Tibial nerve (tissue), 4 donors: ENCODE results near the gene VSIG10.

Source experiments
- CTCF ChIP-seq, 5 experiments: fragments of 200-600 bp in 3 of 5; fragments of 450-650 bp in 2 of 5; sonication (generic) in 3 of 5; IDR thresholded peaks; one replicate each; pipeline ENCODE4 v1.5.1; 2016 to 2019; ENCODE audit warnings: antibody characterized with exemption in 5 of 5, mild to moderate bottlenecking in 3 of 5, moderate library complexity in 2 of 5
- EP300 ChIP-seq, 2 donors: sonication (generic); formaldehyde crosslinking; IDR thresholded peaks; one replicate each; pipeline ENCODE4 v1.6.1; 2017; ENCODE audit warnings: antibody characterized with exemption in 2 of 2, mild to moderate bottlenecking in 1 of 2
- POLR2A ChIP-seq, 2 donors: fragments of 450-650 bp; IDR thresholded peaks; one replicate each; pipeline ENCODE4 v1.6.1; 2017; ENCODE audit warnings: antibody characterized with exemption in 2 of 2, mild to moderate bottlenecking in 2 of 2, moderate library complexity in 2 of 2

GRCh38 chr12:118022728-118023109 is 81.1 kb downstream of the VSIG10 start:
- TF ChIP-seq EP300 (IDR thresholded peaks at IDR 0.05) (no peak), CTCF (IDR thresholded peaks at IDR 0.05) (no peak), POLR2A (IDR thresholded peaks at IDR 0.05) (no peak)
